ENCODE measurements around the gene TOGARAM2.

Gene TOGARAM2

DNA sequence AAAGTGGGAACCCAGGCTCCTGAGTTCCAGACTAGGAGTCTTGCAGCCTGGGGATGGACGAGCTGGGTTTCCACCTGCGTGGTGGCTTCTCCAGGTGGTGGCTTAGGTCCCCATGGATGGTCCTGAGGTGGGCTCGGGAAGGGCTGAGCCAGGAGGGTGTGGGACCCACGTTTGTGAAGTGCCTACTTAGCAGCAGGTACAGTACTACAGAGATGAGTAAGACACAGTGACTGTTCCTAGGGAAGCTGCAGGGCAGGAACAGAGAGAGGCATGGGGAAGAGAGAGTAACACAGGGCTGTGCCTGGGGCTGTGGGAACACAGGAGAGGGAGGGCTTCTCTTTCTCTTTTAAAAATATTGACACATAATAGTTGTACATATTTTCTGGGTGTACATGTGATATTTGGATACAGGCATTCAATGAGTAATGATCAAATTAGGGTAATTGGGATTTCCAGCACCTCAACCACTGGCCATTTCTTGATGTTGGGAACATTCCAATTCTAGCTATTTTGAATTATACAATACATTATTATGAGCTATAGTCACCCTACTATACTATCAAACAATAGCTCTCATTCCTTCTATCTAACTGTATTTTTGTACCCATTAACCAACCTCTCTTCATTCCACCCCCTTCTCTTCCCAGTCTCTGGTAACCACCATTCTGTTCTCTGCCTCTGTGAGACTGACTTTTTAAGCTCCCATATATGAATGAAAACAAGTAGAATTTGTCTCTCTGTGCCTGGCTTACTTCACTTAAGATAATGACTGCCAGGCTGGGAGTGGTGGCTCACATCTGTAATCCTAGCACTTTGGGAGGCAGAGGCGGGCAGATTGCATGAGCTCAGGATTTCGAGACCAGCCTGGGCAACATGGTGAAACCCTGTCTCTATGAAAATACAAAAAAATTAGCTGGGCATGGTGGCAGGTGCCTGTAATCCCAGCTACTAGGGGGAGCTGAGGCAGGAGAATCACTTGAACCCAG lies 15.0 kb downstream of the TOGARAM2 start:
- DNase-seq (ENCODE audit: low read depth): no peak
- H3K4me3 ChIP-seq (ENCODE audit: low read depth, low read length): no peak overlapping the region
- no peak for TF ChIP-seq CTCF (conservative IDR thresholded peaks at IDR 0.05; ENCODE audit: low read depth, low read length)

DNA sequence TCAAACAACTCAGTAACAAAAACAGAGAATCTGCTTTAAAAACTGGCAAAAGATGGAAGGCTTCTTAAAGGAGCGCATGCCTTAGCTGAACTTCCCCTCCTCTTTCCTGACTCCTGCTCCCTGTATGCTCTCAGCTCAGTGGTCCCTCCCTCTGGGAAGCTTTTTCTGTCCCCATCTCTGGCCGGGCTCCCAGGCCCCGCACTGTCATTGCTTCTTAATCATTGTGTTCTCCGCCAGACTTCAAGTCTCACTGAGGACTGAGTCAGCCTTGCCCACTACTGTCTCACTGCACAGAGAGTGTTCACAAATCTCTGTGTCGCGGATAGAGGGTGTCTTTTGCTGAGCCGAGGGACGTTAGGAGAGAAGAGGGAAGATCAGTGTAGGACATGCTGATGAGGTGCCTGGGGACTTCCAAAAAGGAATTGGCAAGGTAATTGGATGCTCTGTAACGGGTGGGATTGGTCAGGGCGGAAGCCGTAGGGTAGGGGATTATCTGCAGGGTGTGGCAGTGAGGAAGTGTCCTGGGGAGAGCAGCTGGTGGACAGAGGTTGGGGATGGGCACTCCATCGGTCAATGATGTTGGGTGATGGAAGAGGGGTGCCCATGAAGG lies 16.2 kb downstream of the TOGARAM2 start:
- no peak for TF ChIP-seq CTCF (conservative IDR thresholded peaks at IDR 0.05; ENCODE audit: low read depth, low read length)
- no peak overlapping the region for H3K4me3 ChIP-seq (ENCODE audit: low read depth, low read length)
- DNase-seq (ENCODE audit: low read depth): no peak

DNA sequence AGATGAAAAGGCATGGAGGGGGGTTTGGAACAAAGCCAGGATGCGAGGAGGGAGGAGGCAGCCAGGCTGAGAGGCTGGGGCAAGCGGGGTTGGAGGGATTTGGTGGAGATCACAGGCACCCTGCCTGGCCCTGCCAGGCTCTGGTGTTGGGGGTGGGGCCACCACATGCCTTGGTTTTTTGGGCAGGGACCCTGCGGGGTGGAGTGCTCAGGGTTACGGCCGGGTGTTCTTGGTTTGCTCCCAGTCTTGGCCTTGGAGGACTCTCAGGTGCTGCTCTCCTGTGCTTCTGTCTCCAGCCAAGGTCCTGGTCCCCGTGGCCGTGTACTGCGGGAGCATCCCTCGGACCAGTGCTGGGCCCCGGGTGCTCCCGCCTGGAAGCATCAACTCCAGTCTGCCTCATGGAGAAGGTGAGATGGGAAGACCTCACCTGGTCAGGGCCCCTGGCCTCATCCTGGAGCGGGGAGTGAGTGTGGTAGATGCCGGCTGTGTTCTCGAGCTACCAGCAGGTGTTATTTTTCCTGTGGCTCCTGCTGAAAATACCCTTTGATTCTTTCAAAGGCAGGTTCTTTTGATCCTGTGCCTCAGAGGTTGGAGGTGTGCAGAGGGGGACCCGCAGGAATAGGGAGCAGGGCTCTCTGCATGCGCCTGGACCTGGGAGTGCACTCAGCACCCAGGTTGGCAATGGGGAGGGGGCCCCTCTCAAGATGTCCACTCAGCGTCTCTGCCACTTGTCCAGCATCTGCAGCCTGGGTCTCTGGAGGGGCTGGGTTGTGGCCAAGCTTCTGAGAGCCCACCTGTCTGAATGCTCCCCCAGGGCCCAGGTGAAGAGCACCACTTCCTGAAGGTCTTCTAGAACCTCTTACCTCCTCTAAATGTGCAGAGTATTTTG lies 17.0 kb downstream of the TOGARAM2 start:
- no peak for DNase-seq (ENCODE audit: low read depth)
- no peak for TF ChIP-seq CTCF (conservative IDR thresholded peaks at IDR 0.05; ENCODE audit: low read depth, low read length)
- H3K4me3 ChIP-seq (ENCODE audit: low read depth, low read length): no peak overlapping the region

GRCh38 chr2:29000481-29000880 lies 19.4 kb downstream of the TOGARAM2 start:
- DNase-seq (ENCODE audit: low read depth): peak; percentile 89
- TF ChIP-seq CTCF (conservative IDR thresholded peaks at IDR 0.05; ENCODE audit: low read depth, low read length): no peak
- no peak overlapping the region for H3K4me3 ChIP-seq (ENCODE audit: low read depth, low read length)

- DNase-seq (ENCODE audit: low read depth): no peak
- H3K4me3 ChIP-seq (ENCODE audit: low read depth, low read length): no peak overlapping the region
- no peak for TF ChIP-seq CTCF (conservative IDR thresholded peaks at IDR 0.05; ENCODE audit: low read depth, low read length)
Measured at GRCh38 chr2:29000956-29001355, 19.9 kb downstream of the TOGARAM2 start.

- DNase-seq (ENCODE audit: low read depth): no peak
- no peak overlapping the region for H3K4me3 ChIP-seq (ENCODE audit: low read depth, low read length)
- no peak for TF ChIP-seq CTCF (conservative IDR thresholded peaks at IDR 0.05; ENCODE audit: low read depth, low read length)
Measured at GRCh38 chr2:29001806-29002205, 20.7 kb downstream of the TOGARAM2 start.

All from choroid plexus epithelial cell (primary cell).